Caco-2 (cell line): ENCODE data around the gene RTF2. TPM values are rescaled to one million over a fixed set of nuclear protein-coding genes. Genes with fewer than 3 reads are reported as not detected.

ENCODE experiments used
- BruUV-seq: library from RNA; stranded (reverse); fragments of 400-500 nt; replicated peaks from 2 replicates; lab custom pipeline; 2021; lab: Mats Ljungman, UMichigan
- CTCF ChIA-PET: fragments of 300-600 bp; sonication (Branson Sonifier 250); formaldehyde crosslinking; loops from one replicate; lab custom pipeline; 2022; ENCODE audit warnings: antibody characterized with exemption; lab: Charles Lee
- POLR2A ChIA-PET: fragments of 300-600 bp; sonication (Branson Sonifier 250); formaldehyde crosslinking; loops from one replicate; lab custom pipeline; 2022; ENCODE audit warnings: antibody characterized with exemption; lab: Charles Lee
- DNase-seq, 2 experiments: peaks; one replicate each; pipeline versions ENCODE4 v3.0.0 to v3.0.0-alpha.2; 2020 to 2022
- H3K27me3 ChIP-seq: replicated peaks from 2 replicates; pipeline ENCODE4 v1.6.0; 2011; ENCODE audit warnings: low read length; ENCODE audit not compliant: control insufficient read depth, insufficient read depth
- H3K36me3 ChIP-seq: 2 replicates; pipeline ENCODE4 v1.5.1; 2011; ENCODE audit warnings: low read length; ENCODE audit not compliant: control insufficient read depth, insufficient read depth
- H3K4me1 ChIP-seq: fragments of 250-450 bp; sonication (Bioruptor Pico); 2 replicates; pipeline ENCODE4 v1.5.1; 2020; ENCODE audit warnings: mild to moderate bottlenecking
- H3K4me3 ChIP-seq: 2 replicates; pipeline ENCODE4 v1.5.1; 2011; ENCODE audit warnings: low read depth, mild to moderate bottlenecking, control low read depth, low read length
- H3K9me3 ChIP-seq: fragments of 250-450 bp; sonication (Bioruptor Pico); 2 replicates; pipeline ENCODE4 v1.5.1; 2020; ENCODE audit warnings: mild to moderate bottlenecking, moderate library complexity
- H3K27ac Mint-ChIP-seq: one replicate; pipeline ENCODE4 v1.8.0; 2022; ENCODE audit warnings: mixed read lengths; ENCODE audit not compliant: unreplicated experiment
- H3K27me3 Mint-ChIP-seq: one replicate; pipeline ENCODE4 v1.8.0; 2022; ENCODE audit warnings: mixed read lengths; ENCODE audit not compliant: insufficient read depth, unreplicated experiment
- H3K36me3 Mint-ChIP-seq: one replicate; pipeline ENCODE4 v1.8.0; 2022; ENCODE audit warnings: mild to moderate bottlenecking, mixed read lengths; ENCODE audit not compliant: insufficient read depth, unreplicated experiment
- H3K4me1 Mint-ChIP-seq: one replicate; pipeline ENCODE4 v1.8.0; 2022; ENCODE audit warnings: low read depth, mixed read lengths; ENCODE audit not compliant: unreplicated experiment
- H3K4me3 Mint-ChIP-seq: one replicate; pipeline ENCODE4 v1.8.0; 2022; ENCODE audit warnings: mild to moderate bottlenecking, moderate library complexity, mixed read lengths; ENCODE audit not compliant: unreplicated experiment
- H3K9me3 Mint-ChIP-seq: one replicate; pipeline ENCODE4 v1.8.0; 2022; ENCODE audit warnings: mixed read lengths; ENCODE audit not compliant: unreplicated experiment
- intact Hi-C: fragments of 100-400 bp; cut with micrococcal nuclease; formaldehyde crosslinking; loops from one replicate; pipeline ENCODE4 v1.10.0; 2022; ENCODE audit not compliant: unreplicated experiment
- total RNA-seq: library from RNA; stranded (reverse); gene quantifications from 2 replicates; pipeline ENCODE4 v1.2.3, GENCODE V29; 2022
- TF ChIP-seq, protein P1 (sequence below), 2 experiments: fragments of 200-600 bp in 1 of 2; IDR thresholded peaks; 1 replicate in 1 of 2; 2 replicates in 1 of 2; pipeline versions ENCODE4 v1.5.1 to v1.8.0; 2011 to 2022; ENCODE audit warnings: antibody characterized with exemption in 1 of 2, control low read depth in 1 of 2, inconsistent platforms in 1 of 2, low read depth in 1 of 2, low read length in 1 of 2, mild to moderate bottlenecking in 1 of 2, moderate library complexity in 1 of 2; ENCODE audit not compliant: insufficient read depth in 1 of 2, severe bottlenecking in 1 of 2, unreplicated experiment in 1 of 2

Gene RTF2
- total RNA-seq, 1 experiment from 2014 or later = 157 TPM

DNA sequence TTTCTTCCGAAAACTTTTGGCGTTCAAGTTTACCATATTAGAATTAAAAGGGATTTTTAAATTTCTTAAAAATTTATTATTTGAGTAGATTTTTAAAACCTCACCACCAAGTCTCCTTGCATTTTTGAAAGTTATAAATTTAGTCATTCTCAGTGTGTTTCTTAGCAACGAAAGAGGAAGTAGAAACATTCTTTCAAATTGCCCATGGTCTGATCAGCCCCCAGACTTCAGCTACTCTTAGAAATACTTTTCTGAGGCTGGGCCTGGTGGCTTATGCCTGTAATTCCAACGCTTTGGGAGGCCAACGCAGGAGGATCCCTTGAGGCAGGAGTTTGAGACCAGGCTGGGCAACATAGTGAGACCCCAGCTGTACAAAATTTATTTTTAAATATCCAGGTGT lies 15.1 kb upstream of the RTF2 start:
- no peaks in the 10 kb centered on the region for H3K4me1 Mint-ChIP-seq
- Histone ChIP-seq H3K4me1 (no peaks in the 10 kb centered on the region), H3K36me3 (no peaks in the 10 kb centered on the region), H3K9me3 (no peaks in the 10 kb centered on the region), H3K4me3 (no peak overlapping the region), H3K27me3 (no peaks in the 10 kb centered on the region)
- DNase-seq = no peak
- intact Hi-C loops = no loop called here
- no TSS peak for BruUV-seq
- H3K27ac Mint-ChIP-seq = no peak overlapping the region
- ChIA-PET POLR2A (no interaction called here), CTCF (no interaction called here)
- no peaks in the 10 kb centered on the region for H3K9me3 Mint-ChIP-seq
- TF ChIP-seq, protein P1, sequence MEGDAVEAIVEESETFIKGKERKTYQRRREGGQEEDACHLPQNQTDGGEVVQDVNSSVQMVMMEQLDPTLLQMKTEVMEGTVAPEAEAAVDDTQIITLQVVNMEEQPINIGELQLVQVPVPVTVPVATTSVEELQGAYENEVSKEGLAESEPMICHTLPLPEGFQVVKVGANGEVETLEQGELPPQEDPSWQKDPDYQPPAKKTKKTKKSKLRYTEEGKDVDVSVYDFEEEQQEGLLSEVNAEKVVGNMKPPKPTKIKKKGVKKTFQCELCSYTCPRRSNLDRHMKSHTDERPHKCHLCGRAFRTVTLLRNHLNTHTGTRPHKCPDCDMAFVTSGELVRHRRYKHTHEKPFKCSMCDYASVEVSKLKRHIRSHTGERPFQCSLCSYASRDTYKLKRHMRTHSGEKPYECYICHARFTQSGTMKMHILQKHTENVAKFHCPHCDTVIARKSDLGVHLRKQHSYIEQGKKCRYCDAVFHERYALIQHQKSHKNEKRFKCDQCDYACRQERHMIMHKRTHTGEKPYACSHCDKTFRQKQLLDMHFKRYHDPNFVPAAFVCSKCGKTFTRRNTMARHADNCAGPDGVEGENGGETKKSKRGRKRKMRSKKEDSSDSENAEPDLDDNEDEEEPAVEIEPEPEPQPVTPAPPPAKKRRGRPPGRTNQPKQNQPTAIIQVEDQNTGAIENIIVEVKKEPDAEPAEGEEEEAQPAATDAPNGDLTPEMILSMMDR (IDR thresholded peaks at IDR 0.05; ENCODE audit: insufficient read depth in 1 of 2, low read depth in 1 of 2, low read length in 1 of 2, severe bottlenecking in 1 of 2, unreplicated experiment in 1 of 2) = no peak
- H3K36me3 Mint-ChIP-seq = no peaks in the 10 kb centered on the region
- H3K4me3 Mint-ChIP-seq = no peak overlapping the region
- peaks cover 5% of the 10 kb centered on the region for H3K27me3 Mint-ChIP-seq

DNA sequence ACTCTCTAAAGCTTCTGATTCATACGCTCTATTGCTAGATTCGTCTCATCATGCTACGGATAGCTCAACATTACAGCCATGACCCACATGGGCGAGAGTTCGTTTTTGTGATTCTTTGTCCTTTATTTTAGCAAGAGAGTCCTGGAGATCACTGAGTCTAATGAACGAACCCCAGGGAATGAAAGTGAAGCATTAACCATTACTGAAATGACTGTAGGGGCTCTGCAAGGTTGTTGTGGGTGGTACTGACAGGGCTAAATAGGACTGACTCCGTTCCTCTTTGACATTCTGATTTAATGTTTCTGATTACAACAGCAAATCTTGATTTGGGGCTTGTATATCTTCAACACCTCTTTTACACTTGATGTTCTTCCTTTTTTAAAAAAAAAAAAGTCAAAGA lies 13.7 kb upstream of the RTF2 start:
- Mint-ChIP-seq H3K4me1 (no peaks in the 10 kb centered on the region), H3K4me3 (no peak overlapping the region), H3K27me3 (peaks cover 5% of the 10 kb centered on the region), H3K36me3 (no peaks in the 10 kb centered on the region), H3K9me3 (no peaks in the 10 kb centered on the region), H3K27ac (no peak overlapping the region)
- DNase-seq = no peak
- no peaks in the 10 kb centered on the region for H3K36me3 ChIP-seq
- no peaks in the 10 kb centered on the region for H3K27me3 ChIP-seq
- TF ChIP-seq, protein P1 (IDR thresholded peaks at IDR 0.05; ENCODE audit: insufficient read depth in 1 of 2, low read depth in 1 of 2, low read length in 1 of 2, severe bottlenecking in 1 of 2, unreplicated experiment in 1 of 2) = no peak
- no TSS peak for BruUV-seq
- H3K9me3 ChIP-seq = no peaks in the 10 kb centered on the region
- intact Hi-C loops = no loop called here
- ChIA-PET POLR2A (interaction anchor here (0.6 kb wide), 1 partner anchor 45 kb away, joined by 4 read pairs; no protein-coding TSS in a partner anchor), CTCF (no interaction called here)
- H3K4me1 ChIP-seq = no peaks in the 10 kb centered on the region
- no peak overlapping the region for H3K4me3 ChIP-seq

DNA sequence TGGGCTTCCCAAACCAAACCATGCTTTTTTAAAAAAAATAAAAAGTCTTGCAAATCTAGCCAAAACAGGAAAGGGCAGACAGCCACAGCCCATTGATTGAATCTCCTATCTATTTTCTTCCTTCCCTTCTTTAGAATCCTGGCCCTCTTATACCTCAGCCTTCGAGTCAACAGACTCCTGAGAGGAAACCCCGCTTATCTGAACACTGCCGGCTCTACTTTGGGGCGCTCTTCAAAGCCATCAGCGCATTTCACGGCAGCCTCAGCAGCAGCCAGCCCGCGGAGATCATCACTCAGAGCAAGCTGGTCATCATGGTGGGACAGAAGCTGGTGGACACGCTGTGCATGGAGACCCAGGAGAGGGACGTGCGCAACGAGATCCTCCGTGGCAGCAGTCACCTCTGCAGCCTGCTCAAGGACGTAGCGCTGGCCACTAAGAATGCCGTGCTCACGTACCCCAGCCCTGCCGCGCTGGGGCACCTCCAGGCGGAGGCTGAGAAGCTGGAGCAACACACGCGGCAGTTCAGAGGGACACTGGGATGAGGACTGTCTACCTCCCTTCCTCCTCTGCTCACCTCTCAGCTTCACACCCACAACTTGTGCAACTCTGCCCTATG lies 10.1 kb upstream of the RTF2 start:
- ChIA-PET POLR2A (no interaction called here), CTCF (no interaction called here)
- Histone ChIP-seq H3K4me3 (no peak overlapping the region), H3K27me3 (no peaks in the 10 kb centered on the region), H3K36me3 (no peaks in the 10 kb centered on the region), H3K4me1 (no peaks in the 10 kb centered on the region), H3K9me3 (no peaks in the 10 kb centered on the region)
- Mint-ChIP-seq H3K4me1 (no peaks in the 10 kb centered on the region), H3K4me3 (no peak overlapping the region), H3K36me3 (no peaks in the 10 kb centered on the region), H3K9me3 (no peaks in the 10 kb centered on the region), H3K27ac (no peak overlapping the region), H3K27me3 (peaks cover 14% of the 10 kb centered on the region)
- intact Hi-C loops = loop anchor here (1.0 kb wide), 1 partner anchor 36 kb away; no protein-coding TSS in a partner anchor
- no peak for DNase-seq
- TF ChIP-seq, protein P1 (IDR thresholded peaks at IDR 0.05; ENCODE audit: insufficient read depth in 1 of 2, low read depth in 1 of 2, low read length in 1 of 2, severe bottlenecking in 1 of 2, unreplicated experiment in 1 of 2) = no peak
- no TSS peak for BruUV-seq
